Activated CD4-positive, alpha-beta T cell treated with anti-CD3 and anti-CD28 coated beads, Interleukin-10, Interleukin-2, amounts not matched to agents 100 ng/mL and 50 ng/mL, durations not matched to agents 16 hours and 8 hours (primary cell): ENCODE measurements around the gene TRAF2.

Source experiments
- DNase-seq: peaks from one replicate; pipeline ENCODE4 v3.0.0-alpha.2; 2020

TRAF2 gene

DNA sequence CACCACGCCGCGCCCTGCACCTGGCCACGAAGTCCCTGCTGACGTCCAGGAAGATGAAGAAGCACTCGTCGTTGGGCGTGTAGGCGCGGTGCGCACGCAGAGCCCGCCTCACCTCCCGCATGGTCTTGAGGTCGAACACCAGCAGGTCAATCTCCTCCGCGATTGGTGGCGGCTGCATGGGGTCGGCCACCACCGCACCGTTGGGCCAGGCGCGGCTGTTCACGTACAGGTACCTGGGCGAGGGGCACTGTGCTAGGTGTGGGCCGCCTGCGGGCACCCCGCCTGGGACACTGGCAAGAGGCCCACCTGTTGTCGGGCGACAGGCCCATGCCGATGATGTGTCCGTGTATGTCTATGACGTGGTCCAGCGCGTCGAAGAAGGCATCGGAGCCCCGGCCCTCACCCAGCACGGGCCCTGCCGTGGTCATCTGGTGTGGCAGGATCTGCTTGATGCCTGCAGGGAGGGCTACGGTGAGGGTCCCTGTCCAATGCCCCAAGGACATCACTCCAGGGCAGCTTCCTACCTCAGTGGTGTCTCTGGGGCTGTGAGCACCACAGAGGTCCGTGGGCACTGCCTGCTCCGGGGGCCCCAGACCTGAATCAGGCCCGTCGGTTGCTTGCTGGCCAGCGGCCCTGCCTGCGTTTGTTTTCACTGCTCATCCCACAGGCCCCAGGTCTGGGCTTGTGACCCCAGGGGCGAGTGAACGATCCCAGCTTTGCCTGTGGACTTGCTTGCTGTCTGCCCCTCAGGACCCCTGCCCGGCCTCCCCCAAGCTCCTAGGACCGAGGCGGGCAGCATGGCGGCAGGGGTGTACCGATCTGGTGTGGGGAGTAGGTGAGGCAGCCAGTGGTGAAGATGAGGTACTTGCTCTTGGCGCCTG, 55.2 kb downstream of the TRAF2 start:
- no peak for DNase-seq

DNA sequence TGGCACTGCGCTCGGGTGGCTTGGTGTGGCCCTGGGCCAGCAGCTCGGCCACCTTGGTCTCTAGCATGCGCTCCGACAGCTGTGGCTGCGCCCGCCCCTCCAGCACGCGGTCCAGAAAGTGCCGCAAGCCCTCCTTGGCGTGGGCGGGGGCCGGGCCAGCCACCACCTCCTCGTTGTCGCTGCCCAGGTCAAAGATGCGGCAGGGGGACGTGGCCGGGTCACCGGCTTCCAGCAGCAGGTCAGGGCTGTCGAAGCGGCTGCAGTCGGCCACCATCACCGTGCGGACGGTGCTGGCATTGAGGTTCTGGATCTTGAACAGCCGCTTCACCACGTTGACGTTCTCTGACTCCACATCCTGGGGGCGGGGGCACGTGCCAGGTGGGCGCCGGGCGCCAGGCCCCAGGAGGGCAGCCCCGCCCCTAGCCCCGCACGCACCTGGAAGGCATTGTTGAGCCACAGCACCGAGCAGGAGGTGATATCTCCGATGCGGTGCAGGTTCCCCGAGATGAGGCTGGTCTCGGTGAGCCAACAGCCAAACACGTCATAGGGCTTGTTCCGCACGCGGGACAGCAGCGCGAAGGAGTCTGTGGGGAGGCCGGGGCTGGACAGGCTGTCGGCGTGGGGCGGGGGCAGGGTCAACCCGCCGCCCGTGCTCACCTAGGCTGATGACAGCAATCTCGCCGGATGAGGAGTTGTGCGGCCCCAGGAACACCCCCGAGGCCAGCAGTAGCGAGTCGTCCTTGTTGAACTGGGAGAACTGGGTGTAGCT, 56.0 kb downstream of the TRAF2 start:
- no peak for DNase-seq

DNA sequence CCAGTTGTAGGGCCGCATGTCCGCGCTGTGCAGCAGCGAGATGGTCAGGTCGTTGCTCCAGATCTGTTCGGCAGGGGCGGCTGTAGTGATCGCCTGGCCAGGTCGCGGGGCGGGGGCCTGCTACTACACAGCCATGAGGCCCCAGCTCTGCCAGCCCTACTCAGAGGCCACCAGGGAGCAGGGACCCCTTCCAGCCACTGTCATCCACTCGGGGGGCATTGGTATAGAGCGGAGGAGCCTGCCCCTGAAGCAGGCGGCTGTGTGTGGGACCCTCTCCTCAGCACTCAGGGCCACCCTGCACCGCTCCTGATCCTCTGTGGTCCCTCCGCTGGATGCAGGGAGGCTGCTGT, 56.5 kb downstream of the TRAF2 start:
- no peak for DNase-seq

DNA sequence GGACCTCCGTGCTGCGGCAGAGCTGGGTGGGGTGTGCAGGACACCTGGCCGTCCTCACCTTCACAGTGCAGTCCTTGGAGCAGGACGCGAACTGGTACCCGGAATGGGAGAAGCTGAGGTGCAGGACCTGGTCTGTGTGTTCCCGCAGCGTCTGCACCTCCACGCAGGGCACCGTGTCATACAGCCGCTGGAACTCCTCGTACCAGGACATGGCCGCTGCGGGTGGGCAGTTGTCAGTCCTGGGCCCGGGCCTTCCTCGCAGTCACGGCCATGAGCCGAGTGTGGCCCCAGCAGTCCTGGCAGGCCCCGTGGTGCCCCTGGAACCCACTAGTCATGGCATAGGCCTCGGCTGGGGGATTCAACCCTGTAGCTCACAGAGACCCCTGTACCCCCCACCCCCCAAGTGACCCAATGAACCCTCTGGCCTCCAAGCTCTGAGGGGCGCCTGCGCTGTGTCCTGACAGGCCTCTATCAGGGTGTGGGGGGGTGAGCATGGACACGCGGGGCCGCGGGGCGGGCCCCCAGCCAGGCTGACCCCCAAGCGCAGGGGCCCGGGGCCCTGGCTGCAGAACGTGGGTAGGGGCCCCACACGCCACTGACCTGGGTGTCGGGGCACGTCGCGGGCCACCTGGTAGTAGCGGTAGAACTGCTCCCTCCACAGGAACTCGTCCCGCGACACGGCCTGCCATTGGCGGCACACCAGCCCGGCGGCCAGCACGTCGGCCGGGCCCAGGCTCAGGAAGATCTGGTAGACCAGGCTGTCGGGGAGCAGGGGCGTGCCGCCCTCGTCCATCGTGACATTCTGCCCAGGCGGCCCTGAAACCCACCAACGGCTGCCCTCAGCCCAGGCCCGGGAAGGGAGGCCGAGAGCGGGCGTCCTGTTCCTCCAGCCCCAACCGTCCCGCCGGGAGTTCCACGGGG, 57.2 kb downstream of the TRAF2 start:
- DNase-seq, result peak; percentile 59

DNA sequence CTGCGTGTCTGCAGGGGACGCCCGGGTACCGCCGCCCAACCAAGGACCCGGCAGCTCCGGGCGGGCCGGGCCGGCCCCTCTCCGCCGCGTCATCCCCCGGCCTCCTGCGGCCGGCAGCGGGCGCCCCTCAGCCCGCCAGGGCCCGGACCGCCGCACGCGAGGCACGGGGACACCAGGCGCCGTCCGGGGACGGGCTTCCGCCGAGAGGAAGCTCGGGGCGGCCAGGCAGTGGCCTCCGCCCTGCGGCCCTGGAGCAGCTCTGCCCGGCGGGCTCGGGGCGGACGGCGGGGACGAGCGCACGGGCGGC, 57.8 kb downstream of the TRAF2 start:
- no peak for DNase-seq

DNA sequence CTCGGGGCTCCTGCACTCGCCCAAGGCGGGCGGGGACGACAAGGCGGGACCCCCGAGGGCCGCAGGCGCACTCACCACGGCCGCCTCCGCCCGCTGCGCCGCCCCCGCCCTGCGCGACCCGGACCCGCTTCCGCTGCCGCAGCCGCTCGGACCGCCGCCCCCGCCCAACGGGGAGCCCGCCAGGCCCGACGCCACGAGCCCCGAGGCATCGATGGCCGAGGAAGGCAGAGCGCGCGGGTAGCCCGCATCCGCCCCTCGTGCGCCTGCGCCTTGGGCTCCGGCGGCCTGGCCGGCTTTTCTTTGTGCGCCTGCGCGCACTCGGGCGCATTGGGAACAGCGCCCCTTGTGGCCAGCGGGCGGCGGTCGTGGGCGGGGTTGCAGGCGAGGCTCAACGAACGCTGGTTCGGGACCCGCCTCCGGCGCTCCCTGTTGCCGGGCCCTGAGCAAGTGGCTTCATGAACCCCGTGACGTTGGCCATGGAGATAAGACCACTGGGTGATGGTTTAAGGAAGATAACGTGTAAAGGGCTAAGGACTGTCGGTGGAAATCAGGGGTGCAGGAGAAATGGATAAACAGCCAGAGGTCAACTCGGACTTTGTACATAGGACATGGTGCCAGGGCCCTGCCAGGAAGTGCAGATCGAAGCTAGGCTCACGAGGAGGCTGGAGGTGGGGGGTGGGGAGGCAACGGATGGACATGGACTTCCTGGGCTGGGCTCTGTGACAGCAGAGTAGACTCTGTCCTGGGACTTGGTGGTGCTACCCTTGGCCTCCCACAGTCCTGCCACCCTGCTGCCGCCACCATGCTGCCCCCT, 58.4 kb downstream of the TRAF2 start, which contains the start of the genes C8G and FBXW5:
Gene C8G, plus strand, starts transcription at position 725 of the 814 bp plus-strand sequence. Its CDS starts 78 bp downstream, at position 803.
Gene FBXW5, minus strand, starts transcription at position 220 of the 814 bp plus-strand sequence. CDS start 655 bp downstream, outside the sequence.
- peak; percentile 98 for DNase-seq

DNA sequence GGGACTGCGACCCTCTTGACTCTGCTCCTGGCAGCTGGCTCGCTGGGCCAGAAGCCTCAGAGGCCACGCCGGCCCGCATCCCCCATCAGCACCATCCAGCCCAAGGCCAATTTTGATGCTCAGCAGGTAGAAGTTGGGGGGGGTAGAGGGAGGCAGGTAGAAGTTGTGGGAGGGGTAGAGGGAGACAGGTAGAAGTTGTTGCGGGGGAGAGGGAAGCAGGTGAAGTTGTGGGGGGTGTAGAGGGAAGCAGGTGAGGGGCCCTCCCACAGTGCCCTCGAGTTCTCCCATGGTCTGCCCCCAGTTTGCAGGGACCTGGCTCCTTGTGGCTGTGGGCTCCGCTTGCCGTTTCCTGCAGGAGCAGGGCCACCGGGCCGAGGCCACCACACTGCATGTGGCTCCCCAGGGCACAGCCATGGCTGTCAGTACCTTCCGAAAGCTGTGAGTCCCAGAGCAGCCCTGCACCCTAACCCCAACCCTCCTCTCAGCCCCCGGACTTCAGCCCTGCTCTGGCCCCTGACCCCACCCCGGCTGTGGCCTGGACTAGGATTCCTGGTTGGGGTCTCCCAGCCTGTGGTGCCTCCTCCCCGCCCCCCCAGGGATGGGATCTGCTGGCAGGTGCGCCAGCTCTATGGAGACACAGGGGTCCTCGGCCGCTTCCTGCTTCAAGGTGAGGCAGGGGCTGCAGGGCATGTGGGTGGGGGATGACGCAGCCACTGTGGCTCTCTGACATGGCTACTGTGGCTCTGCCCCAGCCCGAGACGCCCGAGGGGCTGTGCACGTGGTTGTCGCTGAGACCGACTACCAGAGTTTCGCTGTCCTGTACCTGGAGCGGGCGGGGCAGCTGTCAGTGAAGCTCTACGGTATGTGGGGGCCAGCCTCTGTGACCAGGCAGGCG, 59.3 kb downstream of the TRAF2 start:
- no peak for DNase-seq

DNA sequence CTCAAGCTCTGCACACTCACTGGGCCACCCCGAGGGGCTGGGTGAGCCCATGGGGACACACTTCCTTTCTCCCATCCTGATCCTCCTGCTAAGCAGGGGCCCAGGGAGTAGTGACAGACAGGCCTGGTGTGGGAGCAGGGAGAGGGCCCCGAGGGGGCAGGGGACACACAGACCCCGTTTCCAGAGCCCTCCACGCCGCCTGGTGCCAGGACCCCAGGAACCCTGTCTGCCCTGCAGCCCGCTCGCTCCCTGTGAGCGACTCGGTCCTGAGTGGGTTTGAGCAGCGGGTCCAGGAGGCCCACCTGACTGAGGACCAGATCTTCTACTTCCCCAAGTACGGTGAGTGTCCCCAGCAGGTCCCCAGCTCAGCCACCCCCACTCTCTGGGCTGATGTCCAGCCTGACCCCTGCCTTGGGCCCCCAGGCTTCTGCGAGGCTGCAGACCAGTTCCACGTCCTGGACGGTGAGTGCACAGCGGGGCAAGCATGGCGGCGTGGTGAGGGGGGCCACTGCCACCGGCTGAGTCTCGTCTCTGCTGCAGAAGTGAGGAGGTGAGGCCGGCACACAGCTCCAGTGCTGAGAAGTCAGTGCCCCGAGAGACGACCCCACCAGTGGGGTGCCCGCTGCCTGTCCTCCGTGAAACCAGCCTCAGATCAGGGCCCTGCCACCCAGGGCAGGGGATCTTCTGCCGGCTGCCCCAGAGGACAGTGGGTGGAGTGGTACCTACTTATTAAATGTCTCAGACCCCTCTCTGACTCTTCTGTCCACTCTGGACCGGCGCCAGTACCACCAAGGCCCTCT, 60.1 kb downstream of the TRAF2 start:
- no peak for DNase-seq

DNA sequence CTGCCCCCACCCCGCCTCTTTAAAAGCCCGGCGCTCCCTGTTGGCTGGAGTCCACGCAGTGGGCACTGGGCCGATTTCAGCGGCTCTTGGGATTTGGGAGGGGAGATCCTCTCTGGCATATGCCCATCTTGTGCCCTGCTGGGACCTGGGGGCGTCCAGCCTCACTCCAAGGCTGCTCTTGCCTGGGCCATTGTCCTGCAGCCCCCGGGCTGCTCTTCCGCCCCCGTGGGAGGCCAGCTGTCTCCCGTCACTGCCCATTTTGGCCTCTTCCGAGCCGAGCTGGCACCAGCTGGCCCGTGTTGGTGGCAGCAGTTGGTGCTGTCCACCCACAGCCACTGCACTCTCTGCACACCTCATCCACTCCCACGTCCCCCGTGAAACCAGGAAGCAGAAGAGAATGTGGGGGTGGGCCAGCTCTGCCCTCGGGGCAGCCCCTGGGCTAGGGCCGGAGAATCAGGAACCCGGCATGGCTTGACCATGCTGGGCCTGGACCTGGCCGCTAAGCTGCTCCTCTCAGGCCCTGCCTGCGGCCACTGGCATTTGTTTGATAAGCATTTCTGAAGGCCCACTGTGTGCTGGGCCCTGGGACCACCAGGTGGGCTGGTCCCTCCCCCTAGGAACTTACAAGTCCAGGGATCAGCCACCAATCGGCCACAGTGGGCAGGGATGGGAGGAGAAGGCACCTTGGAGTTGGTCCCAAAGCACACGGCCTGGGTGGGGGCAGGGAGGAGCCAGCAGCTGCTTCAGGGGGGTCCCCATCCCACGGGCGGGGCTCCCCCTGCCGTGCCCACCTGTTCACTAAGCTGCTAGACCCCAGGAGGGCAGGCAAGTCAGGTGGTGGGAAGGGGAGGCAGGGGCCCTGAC, 60.9 kb downstream of the TRAF2 start:
- DNase-seq, result no peak

DNA sequence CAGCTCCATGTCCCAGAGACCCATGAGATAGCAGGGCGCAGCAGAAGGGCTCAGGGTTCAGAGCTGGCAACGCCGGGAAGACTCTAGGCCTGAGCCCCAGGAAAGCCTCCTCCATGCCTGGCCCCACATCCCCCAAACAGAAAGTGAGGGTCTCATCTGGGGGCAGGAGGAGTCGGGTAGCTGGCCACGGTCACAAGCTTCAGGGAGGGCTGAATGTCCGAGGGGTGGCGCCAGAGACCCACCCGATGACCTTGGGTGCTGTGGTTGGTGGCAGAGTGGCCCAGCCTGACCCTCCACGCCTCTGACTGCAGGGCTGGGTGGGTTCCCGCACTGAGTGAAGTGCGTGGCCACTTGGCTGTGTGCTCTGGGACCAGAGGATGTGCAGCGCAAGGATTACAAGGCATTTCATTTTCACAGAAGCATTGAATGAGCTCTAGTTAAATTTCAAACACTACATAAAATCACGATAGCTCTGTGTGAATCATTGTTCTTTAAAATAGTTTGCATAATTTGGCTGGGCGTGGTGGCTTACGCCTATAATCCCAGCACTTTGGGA, 61.7 kb downstream of the TRAF2 start:
- peak; percentile 31 for DNase-seq

DNA sequence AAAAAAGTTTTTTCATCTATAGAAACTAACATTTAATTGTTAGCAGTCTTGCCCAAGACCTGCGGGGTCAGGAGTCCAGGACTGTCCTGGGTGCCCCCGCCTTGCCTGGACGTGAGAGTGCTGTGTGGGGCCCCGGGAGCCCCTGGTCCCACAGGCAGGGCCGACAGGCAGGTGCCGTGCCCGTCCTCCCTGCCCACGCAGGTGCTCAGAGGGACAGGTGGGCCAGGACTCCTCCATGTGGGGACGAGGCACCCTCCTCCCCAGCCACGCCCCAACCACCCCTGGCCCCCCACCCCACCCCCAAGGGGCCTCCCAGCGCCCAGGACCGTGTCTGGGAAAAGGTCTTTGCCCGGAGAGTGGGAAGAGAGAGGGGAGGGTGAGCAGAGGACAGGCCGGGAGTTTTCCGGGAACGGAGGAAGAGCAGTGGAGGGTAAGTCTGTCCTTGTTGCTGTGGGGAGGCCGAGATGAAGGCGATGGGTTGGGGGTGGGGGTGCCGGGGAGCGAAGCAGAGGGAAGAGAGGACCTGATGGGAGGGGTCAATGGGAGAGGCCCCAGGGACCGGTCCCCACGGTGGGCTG, 63.0 kb downstream of the TRAF2 start:
- no peak for DNase-seq

DNA sequence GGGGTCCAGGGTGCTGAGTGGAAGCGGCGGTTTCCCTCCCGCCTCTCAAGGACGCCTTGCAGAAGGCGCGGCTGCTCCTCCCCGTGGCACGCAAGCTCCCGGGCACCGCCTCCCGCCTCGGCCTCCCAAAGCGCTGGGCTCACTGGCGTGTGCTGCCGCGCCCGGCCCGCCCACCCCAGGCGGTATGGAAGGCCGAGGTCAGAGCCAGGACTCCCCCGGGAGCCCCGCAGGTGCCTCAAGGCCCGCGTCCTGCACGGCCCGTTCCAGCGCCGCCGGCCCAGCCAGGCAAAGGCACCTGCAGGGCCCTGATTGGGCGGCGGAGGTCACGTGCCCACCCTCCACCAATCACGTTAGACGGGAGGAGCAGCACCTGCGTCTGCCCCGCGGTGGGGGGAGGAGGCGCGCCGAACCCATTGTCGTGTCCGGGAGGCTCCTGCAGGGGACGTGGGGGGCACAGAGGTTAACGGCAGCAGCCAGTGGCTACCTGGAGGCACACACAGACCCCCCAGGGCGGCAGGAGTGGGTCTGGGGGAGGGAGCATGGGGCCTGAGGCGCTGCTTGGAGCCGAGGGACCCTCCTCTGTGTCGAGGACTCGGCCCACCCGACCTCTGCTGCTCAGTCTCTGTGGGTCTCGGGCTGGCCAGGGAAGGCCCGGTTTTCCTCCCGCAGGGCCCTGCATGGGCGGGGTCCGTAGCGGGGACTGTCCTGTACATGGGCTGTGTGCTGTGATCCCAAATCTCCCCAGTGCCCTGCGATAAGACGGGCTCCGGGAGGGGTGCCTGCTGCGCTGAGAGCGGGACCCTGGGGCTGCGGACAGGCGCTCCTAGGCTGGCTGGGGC, 63.7 kb downstream of the TRAF2 start:
- DNase-seq, result peak; percentile 97

DNA sequence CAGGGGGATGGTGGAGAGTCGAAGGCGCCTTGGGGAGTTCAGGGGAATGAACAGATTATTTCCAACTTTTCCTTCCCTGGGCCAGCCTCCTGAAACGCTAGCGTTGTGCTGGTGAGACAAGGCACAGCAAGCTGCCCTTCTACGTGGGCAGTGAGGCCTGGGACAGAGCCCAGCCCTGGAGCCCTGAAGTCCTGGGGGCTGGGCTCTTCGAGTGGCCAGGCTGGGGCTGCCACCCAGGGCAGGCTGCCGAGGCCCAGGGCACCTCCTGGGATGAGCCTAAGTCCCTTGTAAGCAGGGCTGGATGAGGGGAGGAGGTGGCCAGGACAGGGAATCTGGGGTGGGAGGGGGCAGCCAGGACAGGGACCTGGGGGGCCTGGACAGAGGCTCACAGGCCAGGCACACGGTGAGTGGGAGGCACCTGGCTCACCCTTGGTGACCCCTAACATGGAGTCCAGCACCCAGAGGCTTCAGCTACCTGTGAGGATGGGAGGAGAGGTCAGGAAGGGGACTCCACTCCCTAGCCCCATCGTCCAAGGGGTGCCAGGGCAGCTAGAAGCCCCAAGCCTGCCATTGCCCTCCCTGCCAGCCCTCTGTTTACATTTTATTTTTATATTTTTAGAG, 64.5 kb downstream of the TRAF2 start:
- DNase-seq, result no peak

DNA sequence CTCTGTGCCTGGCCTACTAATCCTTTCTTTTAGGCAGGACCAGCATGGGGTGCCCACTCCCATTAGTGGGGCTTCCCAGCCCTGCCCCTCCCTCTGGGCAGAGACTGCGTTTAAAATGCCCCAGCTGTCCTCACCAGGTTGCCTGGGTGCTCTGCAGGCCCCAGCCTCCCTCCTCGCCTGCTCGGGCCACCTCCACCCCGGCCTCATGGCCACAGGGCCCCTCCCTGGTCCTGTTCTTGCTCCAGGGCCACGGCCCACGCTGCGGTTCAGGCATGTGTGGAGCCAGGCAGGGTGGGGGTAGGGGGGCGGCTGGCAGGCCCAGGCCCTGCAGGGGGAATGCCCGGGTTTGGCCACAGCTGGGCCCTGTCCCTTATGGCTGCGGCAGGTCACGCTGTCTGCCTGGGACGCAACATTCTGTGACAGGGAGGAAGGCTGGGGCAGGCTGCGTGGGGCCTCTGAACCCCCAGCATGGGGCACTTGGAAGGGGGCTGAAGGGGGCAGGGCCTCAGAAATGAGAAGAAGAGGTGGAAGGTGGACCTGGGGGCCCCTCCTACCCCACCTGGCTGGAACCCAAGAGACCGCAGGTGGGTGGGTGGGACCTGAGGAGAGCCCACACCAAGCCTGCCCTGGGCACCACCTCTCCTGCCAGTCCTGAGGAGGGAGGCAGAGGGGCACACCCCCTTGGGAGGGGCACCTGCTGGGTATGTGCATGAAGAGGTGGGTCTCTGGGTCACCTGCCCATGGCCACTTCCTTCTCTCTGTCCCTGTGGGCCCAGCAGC, 65.4 kb downstream of the TRAF2 start, which contains the start of gene LCN12:
Gene LCN12, plus strand, starts transcription at position 733 of the 780 bp plus-strand sequence. CDS start 55 bp downstream, outside the sequence.
- DNase-seq, result no peak

DNA sequence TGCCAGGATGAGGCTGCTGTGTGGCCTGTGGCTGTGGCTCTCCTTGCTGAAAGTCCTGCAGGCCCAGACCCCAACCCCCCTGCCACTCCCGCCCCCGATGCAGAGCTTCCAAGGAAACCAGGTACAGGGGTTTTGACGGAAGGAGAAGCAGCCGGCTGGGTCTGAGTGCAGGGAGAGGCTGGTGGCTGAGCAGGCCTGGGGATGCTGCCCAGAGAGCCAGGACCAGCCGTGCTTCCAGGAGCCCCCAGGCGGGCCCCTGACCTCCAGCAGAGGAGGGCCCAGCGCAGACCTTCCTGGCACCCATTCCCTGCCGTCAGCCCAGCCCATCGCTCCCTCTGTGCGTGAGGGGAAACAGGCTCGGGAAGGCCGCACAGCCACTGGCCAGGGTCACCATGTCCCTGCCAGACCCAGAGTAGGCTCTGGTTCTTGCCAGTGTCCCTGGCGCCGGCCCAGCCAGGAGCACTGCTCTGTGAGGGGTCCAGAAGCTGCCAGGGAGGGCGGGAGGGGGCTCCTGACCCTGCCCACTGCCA, 66.1 kb downstream of the TRAF2 start:
- DNase-seq, result no peak
